Femur (tissue), 1 donor: ENCODE data around the gene POLR2I.
"Not testable (repeated sequence)": the region's sequence is repeated elsewhere in the genome, so short reads cannot be mapped to it uniquely, and the experiment has no call there.

ENCODE experiments used
- DNase-seq: peaks from one replicate; pipeline ENCODE4 v3.0.0-alpha.2; 2017

POLR2I gene

GRCh38 chr19:36099166-36099785 is 15.4 kb downstream of the POLR2I start:
- no peak for DNase-seq

GRCh38 chr19:36097036-36097435 is 17.6 kb downstream of the POLR2I start:
- no peak for DNase-seq

GRCh38 chr19:36093687-36094086 is 21.0 kb downstream of the POLR2I start:
- DNase-seq: no peak

GRCh38 chr19:36093146-36093662 is 21.5 kb downstream of the POLR2I start:
- DNase-seq: no peak

GRCh38 chr19:36092566-36092965 is 22.1 kb downstream of the POLR2I start:
- DNase-seq: no peak

- DNase-seq: no peak
These were observed 23.6 kb downstream of the POLR2I start for GRCh38 chr19:36090910-36091695.

GRCh38 chr19:36089847-36090246 is 24.8 kb downstream of the POLR2I start:
- no peak for DNase-seq

- no peak for DNase-seq
These were observed 28.3 kb downstream of the POLR2I start for GRCh38 chr19:36086326-36086725.

GRCh38 chr19:36084231-36085009 is 30.3 kb downstream of the POLR2I start:
- DNase-seq: no peak

- no peak for DNase-seq
These were observed 31.8 kb downstream of the POLR2I start for GRCh38 chr19:36082916-36083315.

GRCh38 chr19:36081894-36082293 is 32.8 kb downstream of the POLR2I start:
- no peak for DNase-seq

GRCh38 chr19:36081385-36081784 is 33.3 kb downstream of the POLR2I start:
- DNase-seq: no peak

GRCh38 chr19:36079389-36079945 is 35.2 kb downstream of the POLR2I start:
- no peak for DNase-seq

- no peak for DNase-seq
These were observed 41.4 kb downstream of the POLR2I start for GRCh38 chr19:36073121-36073876.

GRCh38 chr19:36072081-36072480 is 42.6 kb downstream of the POLR2I start:
- DNase-seq: no peak

GRCh38 chr19:36068810-36069499 is 45.7 kb downstream of the POLR2I start:
- DNase-seq: not testable (repeated sequence)

GRCh38 chr19:36067681-36068080 is 47.0 kb downstream of the POLR2I start:
- no peak for DNase-seq

- DNase-seq: no peak
These were observed 49.8 kb downstream of the POLR2I start for GRCh38 chr19:36064826-36065225.
